HFFc6 (cell line): ENCODE measurements around the gene STK32C. TPM values are rescaled to one million over a fixed set of nuclear protein-coding genes. Genes with fewer than 3 reads are reported as not detected.

ENCODE experiments used
- DNase-seq: peaks from one replicate; pipeline ENCODE4 v3.0.0-alpha.2; 2018
- H3K27ac Mint-ChIP-seq: 2 replicates; pipeline ENCODE4 v1.8.0; 2020; ENCODE audit warnings: mild to moderate bottlenecking, mixed read lengths
- H3K27me3 Mint-ChIP-seq: 2 replicates; pipeline ENCODE4 v1.8.0; 2021; ENCODE audit warnings: mild to moderate bottlenecking, moderate library complexity, mixed read lengths; ENCODE audit not compliant: insufficient read depth
- H3K36me3 Mint-ChIP-seq: 2 replicates; pipeline ENCODE4 v1.8.0; 2021; ENCODE audit warnings: low read depth, mixed read lengths
- H3K4me1 Mint-ChIP-seq: 2 replicates; pipeline ENCODE4 v1.8.0; 2020; ENCODE audit warnings: low read depth, mixed read lengths
- H3K4me3 Mint-ChIP-seq: 2 replicates; pipeline ENCODE4 v1.8.0; 2020; ENCODE audit warnings: mild to moderate bottlenecking, moderate library complexity, mixed read lengths
- H3K9me3 Mint-ChIP-seq: 2 replicates; pipeline ENCODE4 v1.8.0; 2020; ENCODE audit warnings: mild to moderate bottlenecking, mixed read lengths
- CTCF ChIP-seq: fragments of 200-600 bp; sonication (generic); IDR thresholded peaks from 2 replicates; pipeline ENCODE4 v1.5.0; 2021; ENCODE audit warnings: antibody characterized with exemption, mild to moderate bottlenecking
- total RNA-seq, 6 experiments: library from RNA; stranded (reverse); fragmentation: NEBNext Ultra II Directional; extraction: Animal tissue kit (Norgen Biotek cat#: 25700); gene quantifications; 2 replicates in 1 of 6; 3 replicates in 5 of 6; pipeline ENCODE4 v1.2.3, GENCODE V29; 2021

Gene STK32C
- total RNA-seq, 6 experiments from 2014 or later, result 5.5 to 8.3 (median 7.2) TPM

- Mint-ChIP-seq H3K9me3 (no peaks in the 10 kb centered on the region), H3K4me1 (no peaks in the 10 kb centered on the region), H3K36me3 (no peaks in the 10 kb centered on the region), H3K27me3 (no peaks in the 10 kb centered on the region), H3K27ac (no peak overlapping the region), H3K4me3 (no peak overlapping the region)
- no peak for TF ChIP-seq CTCF
- no peak for DNase-seq
Measured at GRCh38 chr10:132198068-132198370, 109.7 kb downstream of the STK32C start.

GRCh38 chr10:132197271-132198067 is 110.3 kb downstream of the STK32C start:
- Mint-ChIP-seq H3K27ac (no peak overlapping the region), H3K36me3 (no peaks in the 10 kb centered on the region), H3K27me3 (no peaks in the 10 kb centered on the region), H3K4me3 (no peak overlapping the region), H3K9me3 (no peaks in the 10 kb centered on the region), H3K4me1 (no peaks in the 10 kb centered on the region)
- no peak for DNase-seq
- no peak for TF ChIP-seq CTCF

GRCh38 chr10:132196178-132197113 is 111.3 kb downstream of the STK32C start:
- DNase-seq, result no peak
- H3K4me3 Mint-ChIP-seq, result no peak overlapping the region
- no peak for TF ChIP-seq CTCF
- H3K36me3 Mint-ChIP-seq, result no peaks in the 10 kb centered on the region
- no peaks in the 10 kb centered on the region for H3K9me3 Mint-ChIP-seq
- H3K4me1 Mint-ChIP-seq, result no peaks in the 10 kb centered on the region
- peaks cover 2% of the 10 kb centered on the region; the same call in 1 of the 2 replicates for H3K27me3 Mint-ChIP-seq
- no peak overlapping the region for H3K27ac Mint-ChIP-seq

- no peak overlapping the region for H3K4me3 Mint-ChIP-seq
- no peak for TF ChIP-seq CTCF
Measured at GRCh38 chr10:132195366-132196075, 112.2 kb downstream of the STK32C start.

GRCh38 chr10:132194726-132195125 is 113.0 kb downstream of the STK32C start:
- H3K4me3 Mint-ChIP-seq, result no peak overlapping the region
- H3K27ac Mint-ChIP-seq, result no peak overlapping the region
- H3K4me1 Mint-ChIP-seq, result no peaks in the 10 kb centered on the region
- H3K36me3 Mint-ChIP-seq, result no peaks in the 10 kb centered on the region
- H3K9me3 Mint-ChIP-seq, result no peaks in the 10 kb centered on the region
- no peak for TF ChIP-seq CTCF
- no peak for DNase-seq
- peaks cover 11% of the 10 kb centered on the region; the same call in 1 of the 2 replicates for H3K27me3 Mint-ChIP-seq

More at GRCh38 chr10:132195366-132196075, 112.2 kb downstream of the STK32C start:
- Mint-ChIP-seq H3K36me3 (no peaks in the 10 kb centered on the region), H3K4me1 (no peaks in the 10 kb centered on the region), H3K27ac (no peak overlapping the region), H3K9me3 (no peaks in the 10 kb centered on the region), H3K27me3 (peaks cover 3% of the 10 kb centered on the region; the same call in 1 of the 2 replicates)
- no peak for DNase-seq
